HepG2 (cell line): ENCODE results near the gene JPH3. TPM values are rescaled to one million over a fixed set of nuclear protein-coding genes. Genes with fewer than 3 reads are reported as not detected.
A peak's percentile ranks its signal among the peaks of the same experiment; 100 is the strongest.

Experiments
- ATF7-NPFF ChIP-seq: sonication (generic); formaldehyde crosslinking; IDR thresholded peaks from 2 replicates; pipeline ENCODE4 v1.8.1; 2023; ENCODE audit warnings: mild to moderate bottlenecking, low read depth, missing genetic modification reagents, moderate library complexity
- DNMT3B ChIP-seq: conservative IDR thresholded peaks from 2 replicates; pipeline ENCODE4 v1.6.1; 2016; ENCODE audit warnings: missing biosample characterization, control low read depth
- FLYWCH1 ChIP-seq: sonication (generic); formaldehyde crosslinking; IDR thresholded peaks from 2 replicates; pipeline ENCODE4 v1.8.1; 2023; ENCODE audit warnings: mild to moderate bottlenecking, missing genetic modification reagents
- HDAC2 ChIP-seq: sonication (generic); formaldehyde crosslinking; IDR thresholded peaks from 2 replicates; pipeline ENCODE4 v1.4.0; 2020; ENCODE audit warnings: missing genetic modification reagents
- HIVEP1 ChIP-seq: sonication (generic); formaldehyde crosslinking; IDR thresholded peaks from 2 replicates; pipeline ENCODE4 v1.4.0; 2020; ENCODE audit warnings: mild to moderate bottlenecking, missing genetic modification reagents
- MTF2 ChIP-seq: sonication (generic); formaldehyde crosslinking; IDR thresholded peaks from 2 replicates; pipeline ENCODE4 v1.5.0; 2020; ENCODE audit warnings: missing genetic modification reagents, borderline replicate concordance
- NCOA2 ChIP-seq: sonication (generic); formaldehyde crosslinking; IDR thresholded peaks from 2 replicates; pipeline ENCODE4 v1.8.0; 2022; ENCODE audit warnings: inconsistent platforms
- SAP130 ChIP-seq: IDR thresholded peaks from 2 replicates; pipeline ENCODE4 v1.6.1; 2016; ENCODE audit warnings: low read depth
- SMC3 ChIP-seq: IDR thresholded peaks from 2 replicates; pipeline ENCODE4 v1.6.1; 2011; ENCODE audit warnings: low read length, improper control_type of control experiment
- STAG1 ChIP-seq: sonication (generic); formaldehyde crosslinking; IDR thresholded peaks from 2 replicates; pipeline ENCODE4 v1.4.0; 2020; ENCODE audit warnings: missing genetic modification reagents
- TIGD3 ChIP-seq: sonication (generic); formaldehyde crosslinking; IDR thresholded peaks from 2 replicates; pipeline ENCODE4 v1.5.1; 2020; ENCODE audit warnings: mild to moderate bottlenecking, missing genetic modification reagents, borderline replicate concordance
- ZFP91 ChIP-seq: sonication (generic); formaldehyde crosslinking; IDR thresholded peaks from 2 replicates; pipeline ENCODE4 v1.9.0; 2022; ENCODE audit warnings: missing genetic modification reagents, mild to moderate bottlenecking, borderline replicate concordance
- ZFYVE20 ChIP-seq: sonication (generic); formaldehyde crosslinking; IDR thresholded peaks from 2 replicates; pipeline ENCODE4 v1.8.0; 2023; ENCODE audit warnings: low read depth, mild to moderate bottlenecking, moderate library complexity, missing genetic modification reagents, borderline replicate concordance
- ZNF256 ChIP-seq: sonication (generic); formaldehyde crosslinking; conservative IDR thresholded peaks from 2 replicates; pipeline ENCODE4 v1.4.0; 2020; ENCODE audit warnings: missing genetic modification reagents
- ZNF296 ChIP-seq: sonication (generic); formaldehyde crosslinking; conservative IDR thresholded peaks from 2 replicates; pipeline ENCODE4 v1.5.0; 2020; ENCODE audit warnings: mild to moderate bottlenecking, missing genetic modification reagents
- ZNF546 ChIP-seq: sonication (generic); formaldehyde crosslinking; conservative IDR thresholded peaks from 2 replicates; pipeline ENCODE4 v1.8.1; 2023; ENCODE audit warnings: mild to moderate bottlenecking, missing genetic modification reagents
- ZNF564 ChIP-seq: sonication (generic); formaldehyde crosslinking; IDR thresholded peaks from 2 replicates; pipeline ENCODE4 v1.8.1; 2023; ENCODE audit warnings: mild to moderate bottlenecking, missing genetic modification reagents
- ZNF691 ChIP-seq: sonication (generic); formaldehyde crosslinking; IDR thresholded peaks from 2 replicates; pipeline ENCODE4 v1.4.0; 2020; ENCODE audit warnings: missing genetic modification reagents, low read depth, mild to moderate bottlenecking, borderline replicate concordance
- ZNF777 ChIP-seq: sonication (generic); formaldehyde crosslinking; IDR thresholded peaks from 2 replicates; pipeline ENCODE4 v1.4.0; 2020; ENCODE audit warnings: missing genetic modification reagents
- ZXDC ChIP-seq: sonication (generic); formaldehyde crosslinking; IDR thresholded peaks from 2 replicates; pipeline ENCODE4 v1.5.0; 2020; ENCODE audit warnings: mild to moderate bottlenecking, missing genetic modification reagents
- polyA plus RNA-seq, 8 experiments: library from polyadenylated mRNA; depleted of rRNA in 3 of 8; stranded (reverse) in 7 of 8; unstranded in 1 of 8; fragments of >200 nt; fragmentation: Illumina TruSeq in 4 of 8; extraction: Trizol in 4 of 8; gene quantifications; 2 replicates each; pipeline versions ENCODE4 v1.2.1 to v1.2.3, GENCODE V29; 2011 to 2016; ENCODE audit warnings: low read depth in 4 of 8, missing spikeins in 1 of 8, mixed read lengths in 1 of 8; ENCODE audit not compliant: insufficient read depth in 1 of 8
- total RNA-seq, 5 experiments: library from RNA; depleted of rRNA; stranded (reverse); fragments of >200 nt; fragmentation: Illumina TruSeq; extraction: Trizol; gene quantifications; 2 replicates each; pipeline ENCODE4 v1.2.3, GENCODE V29; 2016; ENCODE audit warnings: low read depth in 1 of 5
- TF ChIP-seq, protein P1 (sequence below): sonication (generic); formaldehyde crosslinking; IDR thresholded peaks from 2 replicates; pipeline ENCODE4 v1.8.0; 2023; ENCODE audit warnings: mild to moderate bottlenecking, missing genetic modification reagents
- TF ChIP-seq, protein P2 (sequence below): IDR thresholded peaks from 2 replicates; pipeline ENCODE4 v1.6.1; 2016

Gene JPH3
- total and polyA plus RNA-seq, 2 of the 13 experiments (the other 11 are each of a cell fraction or from before 2014, with no cell fraction given): not detected

- TF ChIP-seq ZFP91 (CRISPR knock-in tag) (no peak), STAG1 (CRISPR knock-in tag) (peak; percentile 96), HDAC2 (CRISPR knock-in tag) (peak; percentile 43; the same call in 1 of the 2 replicates), HIVEP1 (CRISPR knock-in tag) (peak; percentile 51; the same call in 1 of the 2 replicates), ZNF564 (CRISPR knock-in tag) (peak; percentile 70; the same call in 1 of the 2 replicates), SAP130 (CRISPR knock-in tag) (peak; percentile 41; the same call in 1 of the 2 replicates), FLYWCH1 (no peak), ZXDC (CRISPR knock-in tag) (0 out of 2 replicates have a peak, but pooled peaks have one; percentile 25), ZNF777 (CRISPR knock-in tag) (peak; percentile 68), ZNF296 (CRISPR knock-in tag) (peak; percentile 12; the same call in 1 of the 2 replicates), ZNF256 (CRISPR knock-in tag) (no peak), NCOA2 (no peak), ATF7-NPFF (CRISPR knock-in tag) (0 out of 2 replicates have a peak, but pooled peaks have one; percentile 23), MTF2 (CRISPR knock-in tag) (peak; percentile 98), ZNF546 (CRISPR knock-in tag) (no peak), DNMT3B (no peak), SMC3 (peak; percentile 52; the same call in 1 of the 2 replicates), ZNF691 (CRISPR knock-in tag) (0 out of 2 replicates have a peak, but pooled peaks have one; percentile 45), TIGD3 (no peak), ZFYVE20 (CRISPR knock-in tag) (no peak)
- TF ChIP-seq, protein P1, sequence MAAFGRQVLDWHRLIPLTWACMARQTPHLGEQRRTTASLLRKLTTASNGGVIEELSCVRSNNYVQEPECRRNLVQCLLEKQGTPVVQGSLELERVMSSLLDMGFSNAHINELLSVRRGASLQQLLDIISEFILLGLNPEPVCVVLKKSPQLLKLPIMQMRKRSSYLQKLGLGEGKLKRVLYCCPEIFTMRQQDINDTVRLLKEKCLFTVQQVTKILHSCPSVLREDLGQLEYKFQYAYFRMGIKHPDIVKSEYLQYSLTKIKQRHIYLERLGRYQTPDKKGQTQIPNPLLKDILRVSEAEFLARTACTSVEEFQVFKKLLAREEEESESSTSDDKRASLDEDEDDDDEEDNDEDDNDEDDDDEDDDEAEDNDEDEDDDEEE (CRISPR knock-in tag): no peak
- TF ChIP-seq, protein P2, sequence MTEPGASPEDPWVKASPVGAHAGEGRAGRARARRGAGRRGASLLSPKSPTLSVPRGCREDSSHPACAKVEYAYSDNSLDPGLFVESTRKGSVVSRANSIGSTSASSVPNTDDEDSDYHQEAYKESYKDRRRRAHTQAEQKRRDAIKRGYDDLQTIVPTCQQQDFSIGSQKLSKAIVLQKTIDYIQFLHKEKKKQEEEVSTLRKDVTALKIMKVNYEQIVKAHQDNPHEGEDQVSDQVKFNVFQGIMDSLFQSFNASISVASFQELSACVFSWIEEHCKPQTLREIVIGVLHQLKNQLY (CRISPR knock-in tag): no peak
Observed at GRCh38 chr16:87636050-87636684, 33.9 kb downstream of the JPH3 start (continued).
